BJ (cell line): ENCODE results near the gene ZNF415. TPM values are rescaled to one million over a fixed set of nuclear protein-coding genes. Genes with fewer than 3 reads are reported as not detected.
A peak's percentile ranks its signal among the peaks of the same experiment; 100 is the strongest.
"Not testable (repeated sequence)": the region's sequence is repeated elsewhere in the genome, so short reads cannot be mapped to it uniquely, and the experiment has no call there.

Source experiments
- CTCF ChIA-PET: fragments of 350-600 bp; formaldehyde crosslinking; extraction: SDS; loops from one replicate; lab custom pipeline; 2021; ENCODE audit warnings: antibody characterized with exemption, inconsistent platforms; lab: Yijun Ruan, JAX
- POLR2A ChIA-PET: fragments of 300-600 bp; sonication (Branson Sonifier 250); formaldehyde crosslinking; extraction: SDS; loops from one replicate; lab custom pipeline; 2021; ENCODE audit warnings: antibody characterized with exemption; lab: Charles Lee
- DNase-seq: peaks from one replicate; pipeline ENCODE4 v3.0.0-alpha.2; 2011; ENCODE audit warnings: low read depth
- H3K27me3 ChIP-seq: 2 replicates; pipeline ENCODE4 v1.6.0; 2011; ENCODE audit warnings: low read length; ENCODE audit not compliant: control insufficient read depth, insufficient read depth
- H3K36me3 ChIP-seq: 2 replicates; pipeline ENCODE4 v1.5.1; 2011; ENCODE audit warnings: low read length; ENCODE audit not compliant: control insufficient read depth, insufficient read depth
- H3K4me3 ChIP-seq: 2 replicates; pipeline ENCODE4 v1.5.1; 2011; ENCODE audit warnings: low read depth, mild to moderate bottlenecking, control low read depth, low read length
- CTCF ChIP-seq: IDR thresholded peaks from 2 replicates; pipeline ENCODE4 v1.5.1; 2011; ENCODE audit warnings: low read depth, mild to moderate bottlenecking, control low read depth, inconsistent platforms, low read length, moderate library complexity; ENCODE audit not compliant: insufficient read depth
- polyA plus RNA-seq: library from polyadenylated mRNA; depleted of rRNA; stranded (reverse); fragments of >200 nt; gene quantifications from 2 replicates; pipeline ENCODE4 v1.2.3, GENCODE V29; 2011

ZNF415 gene
- polyA plus RNA-seq, 1 experiment, result 4.6 TPM

- ChIA-PET POLR2A (no interaction called here), CTCF (no interaction called here)
- no peaks in the 10 kb centered on the region for H3K27me3 ChIP-seq
- H3K36me3 ChIP-seq, result peaks cover 3% of the 10 kb centered on the region; the same call in 1 of the 2 replicates
- no peak for TF ChIP-seq CTCF
- peak; percentile 82 for DNase-seq
- peak within 1 kb of the TSS; percentile 94 for H3K4me3 ChIP-seq
Observed at GRCh38 chr19:53103234-53104203, 29.2 kb downstream of the ZNF415 start, which contains the start of gene ZNF160. Gene ZNF160 (minus strand): TSS chr19:53103422. CDS start chr19:53086276, 17,146 bp downstream.

- POLR2A ChIA-PET, result no interaction called here
- H3K4me3 ChIP-seq, result peak overlapping the region; percentile 94
- CTCF ChIA-PET, result no interaction called here
- peaks cover 6% of the 10 kb centered on the region; the same call in 1 of the 2 replicates for H3K36me3 ChIP-seq
- no peak for TF ChIP-seq CTCF
- no peaks in the 10 kb centered on the region for H3K27me3 ChIP-seq
- no peak for DNase-seq
Observed at GRCh38 chr19:53102756-53103233, 29.9 kb downstream of the ZNF415 start.

- no peak for DNase-seq
- Histone ChIP-seq H3K36me3 (peaks cover 6% of the 10 kb centered on the region; the same call in 1 of the 2 replicates), H3K4me3 (peak overlapping the region; percentile 94), H3K27me3 (no peaks in the 10 kb centered on the region)
- no peak for TF ChIP-seq CTCF
- ChIA-PET POLR2A (interaction anchor here (0.6 kb wide), 1 partner anchor 500 kb away, joined by 3 read pairs; no protein-coding TSS in a partner anchor), CTCF (no interaction called here)
Observed at GRCh38 chr19:53102206-53102755, 30.4 kb downstream of the ZNF415 start.

GRCh38 chr19:53101518-53101917, 31.2 kb downstream of the ZNF415 start:
- ChIA-PET CTCF (no interaction called here), POLR2A (interaction anchor here (0.6 kb wide), 1 partner anchor 499 kb away, joined by 3 read pairs; no protein-coding TSS in a partner anchor)
- Histone ChIP-seq H3K27me3 (no peaks in the 10 kb centered on the region), H3K36me3 (peaks cover 6% of the 10 kb centered on the region; the same call in 1 of the 2 replicates), H3K4me3 (peak overlapping the region; percentile 9; the same call in 1 of the 2 replicates)
- TF ChIP-seq CTCF, result no peak
- no peak for DNase-seq

GRCh38 chr19:53098570-53098969, 34.1 kb downstream of the ZNF415 start:
- H3K27me3 ChIP-seq, POLR2A ChIA-PET, H3K36me3 ChIP-seq, DNase-seq, H3K4me3 ChIP-seq: not testable (repeated sequence)
- CTCF ChIA-PET, result interaction anchor here (0.6 to 1.8 kb wide), 2 partner anchors 9 to 326 kb away, joined by 4 read pairs; no protein-coding TSS in a partner anchor

GRCh38 chr19:53096982-53097690, 35.6 kb downstream of the ZNF415 start:
- ChIA-PET CTCF (interaction anchor here (1.8 kb wide), 1 partner anchor 8 kb away, joined by 4 read pairs; no protein-coding TSS in a partner anchor), POLR2A (interaction anchor here (0.5 kb wide), 1 partner anchor 58 kb away, joined by 3 read pairs; no protein-coding TSS in a partner anchor)
- H3K27me3 ChIP-seq, H3K36me3 ChIP-seq, DNase-seq, H3K4me3 ChIP-seq: not testable (repeated sequence)

- DNase-seq, POLR2A ChIA-PET, CTCF ChIA-PET, H3K4me3 ChIP-seq, H3K36me3 ChIP-seq, H3K27me3 ChIP-seq: not testable (repeated sequence)
Observed at GRCh38 chr19:53096579-53096978, 36.1 kb downstream of the ZNF415 start.
